MM.1S (cell line): ENCODE measurements around the gene C1QTNF6.
"Not testable (repeated sequence)": the region's sequence is repeated elsewhere in the genome, so short reads cannot be mapped to it uniquely, and the experiment has no call there.

Experiments used
- CTCF ChIP-seq: fragments of 300-600 bp; sonication (generic); IDR thresholded peaks from 2 replicates; pipeline ENCODE4 v1.5.1; 2016; ENCODE audit warnings: antibody characterized with exemption, low read length, mixed read lengths
- EZH2phosphoT487 ChIP-seq: fragments of 300-600 bp; sonication (generic); IDR thresholded peaks from 2 replicates; pipeline ENCODE4 v1.6.1; 2018; ENCODE audit warnings: antibody characterized with exemption, low read length

- not testable (repeated sequence) for TF ChIP-seq CTCF, EZH2phosphoT487
Observed at GRCh38 chr22:37201443-37201820, 13.4 kb upstream of the C1QTNF6 start.
